GM19351 (cell line): Measurements from ENCODE around the gene OTOGL.
"Not testable (repeated sequence)": the region's sequence is repeated elsewhere in the genome, so short reads cannot be mapped to it uniquely, and the experiment has no call there.

Source experiments
- ATAC-seq: cut with Tn5 transposase; IDR thresholded peaks from one replicate; pipeline ENCODE4 v1.9.1; 2021; ENCODE audit warnings: mild to moderate bottlenecking, moderate library complexity; ENCODE audit not compliant: unreplicated experiment

OTOGL gene

GRCh38 chr12:80268924-80269749 is 169.8 kb downstream of the OTOGL start:
- peak; percentile 75 for ATAC-seq

GRCh38 chr12:80269803-80270552 is 170.6 kb downstream of the OTOGL start:
- ATAC-seq, result peak; percentile 57

DNA sequence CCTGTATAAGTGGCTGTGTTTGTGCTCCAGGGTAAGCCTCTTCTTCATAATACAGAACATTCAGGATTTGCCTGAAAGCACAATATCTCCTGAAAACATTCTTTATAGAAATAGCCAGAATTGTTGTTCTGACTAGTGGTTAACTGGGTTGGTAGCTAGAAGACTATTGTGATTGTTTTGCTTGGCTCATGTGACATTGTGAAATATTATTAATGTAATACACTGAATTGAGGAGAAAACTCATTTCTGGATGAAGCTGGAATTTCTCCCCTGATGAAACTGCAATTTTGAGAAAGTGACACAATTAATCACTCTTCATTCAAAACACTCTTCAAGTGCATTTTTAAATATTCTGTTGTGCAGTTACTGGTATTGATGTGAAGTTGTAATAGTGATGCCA is 172.4 kb downstream of the OTOGL start:
- ATAC-seq, result no peak

- no peak for ATAC-seq
Measured at GRCh38 chr12:80272387-80272915, 173.1 kb downstream of the OTOGL start.

DNA sequence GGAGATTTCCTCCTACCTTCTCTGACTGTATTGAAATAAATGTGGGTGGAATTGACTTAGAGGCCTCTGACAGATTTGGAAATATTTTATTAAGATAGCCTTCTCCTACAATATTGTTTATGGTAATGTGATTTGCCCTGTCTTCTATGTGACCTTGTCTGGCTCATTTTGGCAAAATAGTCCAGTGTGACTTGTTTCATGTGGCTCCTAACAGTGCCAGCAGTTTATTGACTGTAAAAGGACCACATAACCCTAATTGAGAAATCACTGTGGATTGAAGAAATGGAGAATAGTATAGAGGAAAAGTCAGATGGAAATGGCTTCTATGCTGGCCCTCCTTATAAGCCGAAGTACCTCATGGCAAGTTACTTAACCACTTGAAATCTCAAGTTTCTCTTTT is 173.8 kb downstream of the OTOGL start:
- ATAC-seq, result no peak

DNA sequence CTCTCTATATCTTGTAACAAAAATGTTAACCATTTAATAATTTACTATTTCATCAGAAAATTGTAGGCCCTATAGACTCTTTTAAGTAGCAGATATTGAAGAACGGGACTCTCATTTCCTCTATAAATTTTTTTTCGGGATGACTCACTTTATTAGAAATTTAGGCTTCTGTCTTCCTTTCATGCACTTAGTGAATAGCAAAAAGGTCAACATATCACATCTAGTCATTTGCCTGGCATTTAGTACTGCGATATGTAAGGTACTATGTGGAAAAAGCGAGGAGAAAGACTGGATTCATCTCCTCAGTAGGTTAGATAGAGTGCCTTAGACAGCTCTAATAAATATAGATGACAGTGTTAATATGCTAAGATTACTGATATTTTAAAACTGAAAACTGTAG is 178.4 kb downstream of the OTOGL start:
- no peak for ATAC-seq

- no peak for ATAC-seq
Measured at GRCh38 chr12:80282226-80282625, 182.9 kb downstream of the OTOGL start.

- no peak for ATAC-seq
Measured at GRCh38 chr12:80282761-80283160, 183.4 kb downstream of the OTOGL start.

DNA sequence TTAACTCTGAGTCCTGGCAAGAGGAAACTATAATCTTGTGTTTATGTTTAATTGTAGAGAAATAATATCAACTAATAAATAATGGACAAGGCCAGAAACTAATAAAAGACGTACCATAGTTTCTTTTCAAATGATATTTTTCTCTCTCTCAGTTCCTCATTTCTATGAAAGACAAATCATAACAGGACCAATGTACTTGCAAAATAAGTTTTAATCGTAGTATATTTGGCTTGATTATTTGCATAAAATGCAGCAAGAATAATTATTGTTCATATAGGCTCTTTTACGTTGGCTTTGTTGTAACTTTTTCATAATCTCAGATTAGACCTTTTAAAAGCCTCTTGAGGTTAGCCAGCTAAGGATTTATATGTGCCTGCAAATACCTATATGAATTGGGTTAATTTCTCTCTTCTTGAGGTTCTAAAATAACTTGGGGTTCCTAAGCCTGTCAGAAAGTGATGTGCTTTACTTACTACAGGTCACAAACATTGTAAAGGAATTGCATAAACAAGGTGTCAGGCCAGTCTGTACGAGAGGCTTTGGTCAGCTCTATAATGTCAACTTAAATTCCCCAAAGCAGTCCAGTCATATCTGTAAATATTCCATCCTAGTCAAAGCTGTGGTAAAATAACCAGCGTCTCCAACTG is 191.9 kb downstream of the OTOGL start:
- ATAC-seq, result peak; percentile 55

DNA sequence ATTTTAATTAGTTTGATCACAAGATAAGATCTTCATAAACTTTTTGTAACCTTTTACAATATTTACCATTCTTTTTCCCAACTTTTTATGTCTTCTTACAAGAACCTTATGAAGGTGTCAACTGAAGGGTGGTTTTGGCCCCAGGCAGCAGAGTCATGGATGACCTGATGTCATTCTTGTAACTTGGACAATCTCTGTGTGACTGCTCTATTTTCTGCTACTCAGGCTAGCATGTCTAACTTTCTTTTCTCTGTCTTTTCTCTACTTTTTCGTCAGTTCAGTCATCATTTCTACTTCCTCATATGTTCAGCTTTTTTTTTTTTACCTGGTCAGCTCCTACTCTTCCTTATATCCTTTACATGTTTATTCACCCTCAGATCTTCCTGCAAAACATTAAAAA is 194.0 kb downstream of the OTOGL start:
- ATAC-seq, result peak; percentile 62

GRCh38 chr12:80293759-80294158 is 194.4 kb downstream of the OTOGL start:
- ATAC-seq, result peak; percentile 69

DNA sequence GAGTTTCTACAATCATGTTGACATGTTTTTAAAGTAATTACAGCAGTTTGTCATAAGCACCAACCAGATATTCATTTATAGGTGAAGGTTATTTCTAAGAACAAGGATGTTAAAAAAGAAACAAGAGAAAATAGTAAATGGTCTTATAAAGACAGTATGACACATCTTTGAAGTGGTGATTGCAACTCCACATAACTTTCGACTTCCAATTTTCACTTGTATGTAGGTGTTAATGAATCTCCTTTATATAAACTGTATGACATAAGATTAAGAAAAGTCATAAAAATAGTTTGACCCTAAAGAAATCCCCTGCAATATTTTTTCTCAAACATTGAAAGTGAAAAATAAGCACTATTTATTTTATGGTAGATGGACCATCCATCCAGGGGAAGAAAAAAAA is 199.9 kb downstream of the OTOGL start:
- peak; percentile 43 for ATAC-seq

GRCh38 chr12:80299976-80300375 is 200.6 kb downstream of the OTOGL start:
- ATAC-seq, result peak; percentile 82

GRCh38 chr12:80307436-80307835 is 208.1 kb downstream of the OTOGL start:
- ATAC-seq, result not testable (repeated sequence)

- ATAC-seq, result no peak
Measured at GRCh38 chr12:80313209-80313608, 213.9 kb downstream of the OTOGL start.

DNA sequence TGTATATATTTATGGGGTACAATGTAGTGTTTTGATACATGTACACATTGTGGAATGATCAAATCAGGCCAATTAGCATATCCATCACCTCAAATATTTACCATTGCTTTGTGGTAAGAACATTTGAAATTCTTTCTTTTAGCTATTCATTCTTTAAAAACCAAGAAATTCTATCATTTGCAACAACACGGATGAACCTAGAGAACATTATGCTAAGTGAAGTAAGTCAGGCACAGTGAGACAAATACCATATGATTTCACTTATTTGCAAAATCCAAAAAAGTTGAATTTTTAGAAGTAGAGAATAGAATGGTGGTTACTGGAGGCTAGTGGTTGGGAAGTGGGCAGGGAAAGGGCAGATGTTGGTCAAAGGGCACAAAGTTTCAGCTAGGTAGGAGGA is 215.4 kb downstream of the OTOGL start:
- no peak for ATAC-seq

DNA sequence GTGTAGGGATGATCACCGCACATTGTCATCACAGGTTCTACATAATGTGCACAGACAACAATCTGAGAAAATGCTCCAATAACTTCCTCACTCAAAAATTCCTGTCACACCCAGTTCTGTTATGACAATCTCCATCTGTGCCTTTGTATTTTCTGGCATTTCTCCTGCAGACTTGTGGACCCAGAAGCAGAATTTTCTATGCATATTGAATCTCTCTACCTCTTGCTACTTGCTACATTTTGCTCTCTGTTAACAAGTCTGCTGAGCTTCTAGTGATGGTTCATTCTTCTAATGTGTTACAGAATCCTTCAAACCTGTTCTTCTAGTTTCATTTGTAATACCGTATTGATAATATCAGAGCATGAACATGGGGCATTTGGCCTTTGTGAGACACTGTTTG is 216.9 kb downstream of the OTOGL start:
- no peak for ATAC-seq

- no peak for ATAC-seq
Measured at GRCh38 chr12:80317307-80317706, 218.0 kb downstream of the OTOGL start.

- ATAC-seq, result no peak
Measured at GRCh38 chr12:80317899-80318298, 218.6 kb downstream of the OTOGL start.

DNA sequence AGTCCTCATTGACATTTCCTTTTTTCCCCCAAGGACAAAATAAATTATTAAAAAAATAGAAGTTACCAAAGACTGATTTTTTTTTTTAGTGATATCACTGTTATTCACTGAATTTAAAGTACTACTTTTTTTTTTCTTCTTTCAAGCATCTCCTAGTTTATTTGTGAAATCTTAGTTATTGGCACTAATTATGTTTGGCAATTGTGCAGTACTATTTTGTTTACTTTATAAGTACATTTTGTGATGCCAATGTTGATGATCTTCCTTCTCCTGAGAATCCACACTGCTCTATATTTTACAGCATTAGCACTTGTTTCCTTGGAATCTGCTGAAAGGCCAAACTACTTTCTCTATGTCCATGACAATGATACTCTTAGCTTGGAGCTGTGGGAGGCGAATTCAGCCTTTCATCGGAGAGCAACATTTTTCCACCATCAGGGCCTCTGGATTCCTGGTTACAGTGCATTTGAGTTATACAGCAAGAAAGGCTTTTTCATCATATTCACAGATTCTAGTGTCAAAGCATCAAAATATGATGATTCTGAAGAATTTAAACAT is 220.9 kb downstream of the OTOGL start:
- ATAC-seq, result no peak

- ATAC-seq, result no peak
Measured at GRCh38 chr12:80321653-80322052, 222.3 kb downstream of the OTOGL start.
